Esophagus muscularis mucosa (tissue), 4 donors: ENCODE data around the gene ARRB2. TPM values are rescaled to one million over a fixed set of nuclear protein-coding genes. Genes with fewer than 3 reads are reported as not detected.
"Not testable (repeated sequence)": the region's sequence is repeated elsewhere in the genome, so short reads cannot be mapped to it uniquely, and the experiment has no call there.

Experiments used
- DNase-seq: peaks from one replicate; pipeline ENCODE4 v3.0.0-alpha.2; 2017; ENCODE audit errors: extremely low spot score
- H3K27ac ChIP-seq, 4 donors: fragments of 200-600 bp; sonication (generic); replicated peaks in 1 of 4; 1 replicate in 3 of 4; 2 replicates in 1 of 4; pipeline ENCODE4 v1.5.1; 2016 to 2019; ENCODE audit warnings: mild to moderate bottlenecking in 1 of 4
- H3K27me3 ChIP-seq, 4 donors: fragments of 200-600 bp; sonication (generic); one replicate each; pipeline versions ENCODE4 v1.5.1 to v1.6.0; 2016 to 2019
- H3K36me3 ChIP-seq, 4 donors: fragments of 200-600 bp; sonication (generic); one replicate each; pipeline ENCODE4 v1.5.1; 2016 to 2019
- H3K4me1 ChIP-seq, 4 donors: fragments of 200-600 bp; sonication (generic); one replicate each; pipeline ENCODE4 v1.5.1; 2016 to 2019
- H3K4me3 ChIP-seq, 4 donors: fragments of 200-600 bp; sonication (generic); 1 replicate in 2 of 4; 2 replicates in 2 of 4; pipeline ENCODE4 v1.5.1; 2016 to 2019; ENCODE audit warnings: mild to moderate bottlenecking in 4 of 4, moderate library complexity in 1 of 4
- H3K9me3 ChIP-seq, 4 donors: fragments of 200-600 bp; sonication (generic); 1 replicate in 3 of 4; 2 replicates in 1 of 4; pipeline ENCODE4 v1.5.1; 2016 to 2019
- EP300 ChIP-seq: sonication (generic); formaldehyde crosslinking; IDR thresholded peaks from one replicate; pipeline ENCODE4 v1.6.1; 2017; ENCODE audit warnings: antibody characterized with exemption
- POLR2A ChIP-seq: fragments of 450-650 bp; IDR thresholded peaks from one replicate; pipeline ENCODE4 v1.6.1; 2017; ENCODE audit warnings: antibody characterized with exemption, moderate library complexity, mild to moderate bottlenecking, low read depth
- POLR2AphosphoS5 ChIP-seq, 2 donors: sonication (generic); formaldehyde crosslinking; IDR thresholded peaks; one replicate each; pipeline ENCODE4 v1.6.1; 2017; ENCODE audit warnings: antibody characterized with exemption in 2 of 2
- WGBS: methylation state at CpG from one replicate; pipeline ENCODE4 v1.1.5; 2018; 5-methylcytosine and 5-hydroxymethylcytosine counted together
- intact Hi-C: fragments of 100-400 bp; cut with DNase I; formaldehyde crosslinking; loops from one replicate; pipeline ENCODE4 v1.15.1; 2023
- total RNA-seq, 4 donors: library from RNA; depleted of rRNA; stranded (reverse); fragments of >200 nt; gene quantifications; one replicate each; pipeline versions ENCODE4 v1.1.0 to v1.2.1, GENCODE V29; 2016
- TF ChIP-seq, protein P1 (sequence below), 3 experiments: fragments of 200-600 bp in 2 of 3; fragments of 450-650 bp in 1 of 3; sonication (generic) in 2 of 3; IDR thresholded peaks; one replicate each; pipeline ENCODE4 v1.5.1; 2017 to 2019; ENCODE audit warnings: antibody characterized with exemption in 3 of 3, mild to moderate bottlenecking in 2 of 3, moderate library complexity in 1 of 3

ARRB2 gene
- total RNA-seq, 4 donors from 2014 or later = 25.4 to 41.4 (median 31.4) TPM

GRCh38 chr17:4678448-4679026 is 31.9 kb upstream of the ARRB2 start:
- Histone ChIP-seq H3K36me3 (peaks cover 38 to 95% (median 84%) of the 10 kb centered on the region in 4 donors), H3K9me3 (no peaks in the 10 kb centered on the region), H3K27ac (no peak overlapping the region), H3K4me3 (no peak overlapping the region), H3K27me3 (no peaks in the 10 kb centered on the region), H3K4me1 (peaks cover 0 to 8% (median 3%) of the 10 kb centered on the region in 4 donors)
- intact Hi-C loops = no loop called here
- TF ChIP-seq EP300 = no peak
- TF ChIP-seq POLR2AphosphoS5 (IDR thresholded peaks at IDR 0.05) = no peak
- no peak for TF ChIP-seq POLR2A
- TF ChIP-seq, protein P1, sequence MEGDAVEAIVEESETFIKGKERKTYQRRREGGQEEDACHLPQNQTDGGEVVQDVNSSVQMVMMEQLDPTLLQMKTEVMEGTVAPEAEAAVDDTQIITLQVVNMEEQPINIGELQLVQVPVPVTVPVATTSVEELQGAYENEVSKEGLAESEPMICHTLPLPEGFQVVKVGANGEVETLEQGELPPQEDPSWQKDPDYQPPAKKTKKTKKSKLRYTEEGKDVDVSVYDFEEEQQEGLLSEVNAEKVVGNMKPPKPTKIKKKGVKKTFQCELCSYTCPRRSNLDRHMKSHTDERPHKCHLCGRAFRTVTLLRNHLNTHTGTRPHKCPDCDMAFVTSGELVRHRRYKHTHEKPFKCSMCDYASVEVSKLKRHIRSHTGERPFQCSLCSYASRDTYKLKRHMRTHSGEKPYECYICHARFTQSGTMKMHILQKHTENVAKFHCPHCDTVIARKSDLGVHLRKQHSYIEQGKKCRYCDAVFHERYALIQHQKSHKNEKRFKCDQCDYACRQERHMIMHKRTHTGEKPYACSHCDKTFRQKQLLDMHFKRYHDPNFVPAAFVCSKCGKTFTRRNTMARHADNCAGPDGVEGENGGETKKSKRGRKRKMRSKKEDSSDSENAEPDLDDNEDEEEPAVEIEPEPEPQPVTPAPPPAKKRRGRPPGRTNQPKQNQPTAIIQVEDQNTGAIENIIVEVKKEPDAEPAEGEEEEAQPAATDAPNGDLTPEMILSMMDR (IDR thresholded peaks at IDR 0.05) = no peak
- WGBS = 59% methylated on average over 12 of the region's 14 CpGs
- DNase-seq = no peak

- Histone ChIP-seq H3K27ac (no peak overlapping the region), H3K4me3 (no peak overlapping the region), H3K4me1 (peaks cover 0 to 18% (median 10%) of the 10 kb centered on the region in 4 donors), H3K27me3 (no peaks in the 10 kb centered on the region), H3K9me3 (no peaks in the 10 kb centered on the region), H3K36me3 (peaks cover 27 to 84% (median 73%) of the 10 kb centered on the region in 4 donors)
- no peak for DNase-seq
- WGBS = 85% methylated on average over 7 of the region's 7 CpGs
- no peak for TF ChIP-seq POLR2AphosphoS5 (IDR thresholded peaks at IDR 0.05)
- TF ChIP-seq, protein P1 (IDR thresholded peaks at IDR 0.05) = no peak
- no peak for TF ChIP-seq EP300
- TF ChIP-seq POLR2A = no peak
- intact Hi-C loops = no loop called here
Measured at GRCh38 chr17:4679658-4680057, 30.8 kb upstream of the ARRB2 start.

- Histone ChIP-seq H3K27ac (peak overlapping the region; percentile 56 to 71 (median 61)), H3K36me3 (peaks cover 10 to 54% (median 40%) of the 10 kb centered on the region in 4 donors), H3K4me1 (peaks cover 0 to 12% (median 8%) of the 10 kb centered on the region in 4 donors)
- TF ChIP-seq POLR2AphosphoS5 (IDR thresholded peaks at IDR 0.05) = peak in 1 of 2 donors; percentile 13
- H3K9me3 ChIP-seq, DNase-seq, H3K27me3 ChIP-seq, H3K4me3 ChIP-seq, intact Hi-C loops: not testable (repeated sequence)
- WGBS = 42% methylated on average over 5 of the region's 5 CpGs
Measured at GRCh38 chr17:4683739-4684138, 26.7 kb upstream of the ARRB2 start.

DNA sequence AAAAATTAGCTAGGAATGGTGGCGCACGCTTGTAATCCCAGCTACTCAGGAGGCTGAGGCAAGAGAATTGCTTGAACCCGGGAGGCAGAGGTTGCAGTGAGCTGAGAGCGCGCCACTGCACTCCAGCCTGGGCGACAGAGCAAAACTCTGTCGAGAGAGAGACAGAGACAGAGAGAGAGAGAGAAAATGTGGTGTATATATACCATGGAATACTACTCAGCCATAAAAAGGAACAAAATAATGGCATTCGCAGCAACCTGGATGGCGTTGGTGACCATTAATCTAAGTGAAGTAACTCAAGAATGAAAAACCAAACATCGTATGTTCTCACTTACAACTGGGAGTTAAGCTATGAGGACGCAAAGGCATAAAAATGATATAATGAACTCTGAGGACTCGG is 20.6 kb upstream of the ARRB2 start:
- 90% methylated on average over 12 of the region's 12 CpGs for WGBS
- H3K4me3 ChIP-seq, H3K27me3 ChIP-seq, H3K9me3 ChIP-seq, intact Hi-C loops, DNase-seq, H3K27ac ChIP-seq: not testable (repeated sequence)
- Histone ChIP-seq H3K4me1 (peaks cover 0 to 16% (median 15%) of the 10 kb centered on the region in 4 donors), H3K36me3 (peaks cover 9 to 43% (median 24%) of the 10 kb centered on the region in 4 donors)

DNA sequence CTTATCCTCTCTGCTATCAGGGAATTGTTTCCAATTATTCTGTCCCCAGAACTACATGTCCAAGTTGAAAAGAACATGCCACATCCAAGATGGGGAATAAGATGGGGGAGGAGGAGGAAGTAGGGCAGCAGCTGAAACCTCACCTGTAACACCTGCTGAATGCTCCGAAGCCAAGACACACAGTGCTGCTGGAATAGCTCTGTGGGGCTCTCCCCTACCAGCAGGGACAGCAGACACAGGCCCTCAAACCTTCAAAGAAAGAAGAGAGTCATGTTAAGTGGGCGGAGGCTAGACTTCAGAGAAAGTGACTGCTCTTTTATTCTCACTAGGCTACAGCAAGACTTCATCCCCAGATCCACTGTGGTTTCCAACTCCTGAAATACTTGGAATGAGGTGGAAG is 19.7 kb upstream of the ARRB2 start:
- Histone ChIP-seq H3K4me3 (no peak overlapping the region), H3K27ac (peak overlapping the region in 1 of 4 donors; percentile 62), H3K36me3 (peaks cover 9 to 42% (median 25%) of the 10 kb centered on the region in 4 donors), H3K9me3 (no peaks in the 10 kb centered on the region), H3K27me3 (no peaks in the 10 kb centered on the region), H3K4me1 (peaks cover 0 to 16% (median 15%) of the 10 kb centered on the region in 4 donors)
- TF ChIP-seq POLR2AphosphoS5 (IDR thresholded peaks at IDR 0.05) (no peak), EP300 (no peak), POLR2A (no peak)
- TF ChIP-seq, protein P1 (IDR thresholded peaks at IDR 0.05) = no peak
- DNase-seq = no peak
- intact Hi-C loops = no loop called here
- WGBS = 91% methylated on average over 2 of the region's 2 CpGs

GRCh38 chr17:4691686-4692085 is 18.7 kb upstream of the ARRB2 start:
- peaks cover 9 to 43% (median 33%) of the 10 kb centered on the region in 4 donors for H3K36me3 ChIP-seq
- intact Hi-C loops = no loop called here

More at GRCh38 chr17:4691686-4692085, 18.7 kb upstream of the ARRB2 start:
- Histone ChIP-seq H3K27ac (peak overlapping the region; percentile 20 to 62 (median 49)), H3K9me3 (no peaks in the 10 kb centered on the region), H3K4me3 (peak overlapping the region in 1 of 4 donors; percentile 20), H3K4me1 (peaks cover 0 to 16% (median 15%) of the 10 kb centered on the region in 4 donors), H3K27me3 (no peaks in the 10 kb centered on the region)
- 64% methylated on average over 8 of the region's 8 CpGs for WGBS
- TF ChIP-seq EP300 (no peak), POLR2A (no peak), POLR2AphosphoS5 (IDR thresholded peaks at IDR 0.05) (no peak)
- TF ChIP-seq, protein P1 (IDR thresholded peaks at IDR 0.05) = no peak
- DNase-seq = no peak
